SK-N-SH treated with all-trans-retinoic acid at 6 μM for 48 hours (cell line): ENCODE results near the gene CACNA2D3.

Source experiments
- ATAC-seq: fragments of 200-7000 bp; cut with Tn5 transposase; 3 replicates; pipeline ENCODE4 v1.9.1; 2020; ENCODE audit warnings: mild to moderate bottlenecking, moderate library complexity
- ARNTL ChIP-seq: fragments of 450-650 bp; formaldehyde crosslinking; IDR thresholded peaks from 2 replicates; pipeline ENCODE4 v1.5.0; 2020; ENCODE audit warnings: low read depth, mild to moderate bottlenecking, moderate library complexity, borderline replicate concordance
- BACH2 ChIP-seq: fragments of 250-450 bp; sonication (Bioruptor Pico); IDR thresholded peaks from 2 replicates; pipeline ENCODE4 v1.9.0; 2021; ENCODE audit warnings: mild to moderate bottlenecking, borderline replicate concordance
- CSDC2 ChIP-seq: fragments of 250-450 bp; sonication (Bioruptor Pico); IDR thresholded peaks from 2 replicates; pipeline ENCODE4 v1.5.0; 2020; ENCODE audit warnings: mild to moderate bottlenecking, moderate library complexity
- ESRRG ChIP-seq: fragments of 250-450 bp; sonication (Bioruptor Pico); IDR thresholded peaks from 2 replicates; pipeline ENCODE4 v1.6.1; 2021; ENCODE audit warnings: mild to moderate bottlenecking
- GLIS3 ChIP-seq: fragments of 250-450 bp; sonication (Bioruptor Pico); IDR thresholded peaks from 2 replicates; pipeline ENCODE4 v1.5.0; 2020; ENCODE audit warnings: mild to moderate bottlenecking, moderate library complexity
- ISL1 ChIP-seq: fragments of 250-450 bp; sonication (Bioruptor Pico); IDR thresholded peaks from 2 replicates; pipeline ENCODE4 v2.1.2; 2022; ENCODE audit warnings: mild to moderate bottlenecking, moderate library complexity
- OSR1 ChIP-seq: fragments of 250-450 bp; sonication (Bioruptor Pico); IDR thresholded peaks from 2 replicates; pipeline ENCODE4 v1.8.0; 2022; ENCODE audit warnings: moderate library complexity, mild to moderate bottlenecking, inconsistent platforms
- PPARA ChIP-seq: fragments of 250-450 bp; sonication (Bioruptor Pico); IDR thresholded peaks from 2 replicates; pipeline ENCODE4 v1.5.0; 2020; ENCODE audit warnings: mild to moderate bottlenecking, borderline replicate concordance
- RARB ChIP-seq: fragments of 250-450 bp; sonication (Bioruptor Pico); IDR thresholded peaks from 2 replicates; pipeline ENCODE4 v1.8.0; 2021; ENCODE audit warnings: mild to moderate bottlenecking, moderate library complexity
- SNAI2 ChIP-seq: fragments of 250-450 bp; sonication (Bioruptor Pico); IDR thresholded peaks from 2 replicates; pipeline ENCODE4 v1.5.0; 2020; ENCODE audit warnings: mild to moderate bottlenecking, moderate library complexity
- TCF4 ChIP-seq: fragments of 250-450 bp; sonication (Bioruptor Pico); IDR thresholded peaks from 2 replicates; pipeline ENCODE4 v1.8.0; 2021; ENCODE audit warnings: mild to moderate bottlenecking, moderate library complexity, borderline replicate concordance
- TOX ChIP-seq: fragments of 250-450 bp; sonication (Bioruptor Pico); IDR thresholded peaks from 2 replicates; pipeline ENCODE4 v1.8.0; 2021; ENCODE audit warnings: mild to moderate bottlenecking, moderate library complexity, borderline replicate concordance
- ZC3H10 ChIP-seq: fragments of 250-450 bp; sonication (Bioruptor Pico); IDR thresholded peaks from 2 replicates; pipeline ENCODE4 v1.5.1; 2021; ENCODE audit warnings: mild to moderate bottlenecking, moderate library complexity
- ZFP3 ChIP-seq: fragments of 250-450 bp; sonication (Bioruptor Pico); IDR thresholded peaks from 2 replicates; pipeline ENCODE4 v1.5.0; 2020; ENCODE audit warnings: mild to moderate bottlenecking, moderate library complexity
- ZFP30 ChIP-seq: fragments of 450-650 bp; formaldehyde crosslinking; IDR thresholded peaks from 2 replicates; pipeline ENCODE4 v1.5.0; 2022; ENCODE audit warnings: mild to moderate bottlenecking, moderate library complexity
- ZNF565 ChIP-seq: fragments of 450-650 bp; formaldehyde crosslinking; conservative IDR thresholded peaks from 2 replicates; pipeline ENCODE4 v1.5.0; 2020; ENCODE audit warnings: low read depth, mild to moderate bottlenecking, moderate library complexity
- ZNF70 ChIP-seq: fragments of 450-650 bp; formaldehyde crosslinking; IDR thresholded peaks from 2 replicates; pipeline ENCODE4 v1.5.0; 2020; ENCODE audit warnings: mild to moderate bottlenecking, moderate library complexity
- ZNF8 ChIP-seq: fragments of 450-650 bp; formaldehyde crosslinking; IDR thresholded peaks from 2 replicates; pipeline ENCODE4 v1.5.0; 2020; ENCODE audit warnings: mild to moderate bottlenecking, moderate library complexity
- TF ChIP-seq, protein P1 (sequence below): fragments of 250-450 bp; sonication (Bioruptor Pico); IDR thresholded peaks from 2 replicates; pipeline ENCODE4 v1.5.1; 2020; ENCODE audit warnings: low read depth, mild to moderate bottlenecking, moderate library complexity
- TF ChIP-seq, protein P2 (sequence below): fragments of 250-450 bp; sonication (Bioruptor Pico); IDR thresholded peaks from 2 replicates; pipeline ENCODE4 v1.5.0; 2020; ENCODE audit warnings: mild to moderate bottlenecking, moderate library complexity
- TF ChIP-seq, protein P3 (sequence below): fragments of 250-450 bp; sonication (Bioruptor Pico); IDR thresholded peaks from 2 replicates; pipeline ENCODE4 v1.8.0; 2021; ENCODE audit warnings: low read depth, mild to moderate bottlenecking, moderate library complexity, borderline replicate concordance
- TF ChIP-seq, protein P4 (sequence below): fragments of 250-450 bp; sonication (Bioruptor Pico); IDR thresholded peaks from 2 replicates; pipeline ENCODE4 v1.5.1; 2021; ENCODE audit warnings: mild to moderate bottlenecking, moderate library complexity

The CACNA2D3 gene

DNA sequence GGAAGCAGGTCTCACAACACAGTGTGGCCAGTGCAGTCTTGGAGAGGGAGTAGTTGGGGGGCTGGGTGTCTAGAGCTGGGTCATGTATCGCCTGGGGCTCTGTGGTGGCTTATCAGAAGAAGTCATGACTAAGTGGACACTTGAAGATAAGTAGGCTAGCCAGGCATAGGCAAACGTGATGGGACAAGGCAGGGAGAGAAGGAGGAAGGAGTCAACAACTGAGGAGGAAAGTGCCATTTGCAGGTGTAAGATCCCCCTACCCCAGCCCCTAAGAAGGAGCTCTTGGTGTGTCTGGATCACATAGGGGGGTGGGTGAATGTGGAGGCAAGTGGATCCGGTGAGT lies 453.2 kb downstream of the CACNA2D3 start:
- no peak for TF ChIP-seq ISL1
- TF ChIP-seq CSDC2 (CRISPR knock-in tag) = no peak
- no peak for TF ChIP-seq ARNTL
- no peak for TF ChIP-seq ZFP30 (CRISPR knock-in tag)
- TF ChIP-seq SNAI2 = no peak
- TF ChIP-seq OSR1 (CRISPR knock-in tag) = no peak
- TF ChIP-seq ZC3H10 (CRISPR knock-in tag) = no peak
- no peak for TF ChIP-seq ZNF565 (CRISPR knock-in tag)
- TF ChIP-seq PPARA (CRISPR knock-in tag) = no peak
- no peak for TF ChIP-seq GLIS3
- TF ChIP-seq, protein P1, sequence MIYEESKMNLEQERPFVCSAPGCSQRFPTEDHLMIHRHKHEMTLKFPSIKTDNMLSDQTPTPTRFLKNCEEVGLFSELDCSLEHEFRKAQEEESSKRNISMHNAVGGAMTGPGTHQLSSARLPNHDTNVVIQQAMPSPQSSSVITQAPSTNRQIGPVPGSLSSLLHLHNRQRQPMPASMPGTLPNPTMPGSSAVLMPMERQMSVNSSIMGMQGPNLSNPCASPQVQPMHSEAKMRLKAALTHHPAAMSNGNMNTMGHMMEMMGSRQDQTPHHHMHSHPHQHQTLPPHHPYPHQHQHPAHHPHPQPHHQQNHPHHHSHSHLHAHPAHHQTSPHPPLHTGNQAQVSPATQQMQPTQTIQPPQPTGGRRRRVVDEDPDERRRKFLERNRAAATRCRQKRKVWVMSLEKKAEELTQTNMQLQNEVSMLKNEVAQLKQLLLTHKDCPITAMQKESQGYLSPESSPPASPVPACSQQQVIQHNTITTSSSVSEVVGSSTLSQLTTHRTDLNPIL = no peak
- TF ChIP-seq RARB (CRISPR knock-in tag) = no peak
- no peak for TF ChIP-seq ZNF8 (CRISPR knock-in tag)
- no peak for TF ChIP-seq BACH2 (CRISPR knock-in tag)
- no peak for TF ChIP-seq ZFP3 (CRISPR knock-in tag)
- TF ChIP-seq, protein P2, sequence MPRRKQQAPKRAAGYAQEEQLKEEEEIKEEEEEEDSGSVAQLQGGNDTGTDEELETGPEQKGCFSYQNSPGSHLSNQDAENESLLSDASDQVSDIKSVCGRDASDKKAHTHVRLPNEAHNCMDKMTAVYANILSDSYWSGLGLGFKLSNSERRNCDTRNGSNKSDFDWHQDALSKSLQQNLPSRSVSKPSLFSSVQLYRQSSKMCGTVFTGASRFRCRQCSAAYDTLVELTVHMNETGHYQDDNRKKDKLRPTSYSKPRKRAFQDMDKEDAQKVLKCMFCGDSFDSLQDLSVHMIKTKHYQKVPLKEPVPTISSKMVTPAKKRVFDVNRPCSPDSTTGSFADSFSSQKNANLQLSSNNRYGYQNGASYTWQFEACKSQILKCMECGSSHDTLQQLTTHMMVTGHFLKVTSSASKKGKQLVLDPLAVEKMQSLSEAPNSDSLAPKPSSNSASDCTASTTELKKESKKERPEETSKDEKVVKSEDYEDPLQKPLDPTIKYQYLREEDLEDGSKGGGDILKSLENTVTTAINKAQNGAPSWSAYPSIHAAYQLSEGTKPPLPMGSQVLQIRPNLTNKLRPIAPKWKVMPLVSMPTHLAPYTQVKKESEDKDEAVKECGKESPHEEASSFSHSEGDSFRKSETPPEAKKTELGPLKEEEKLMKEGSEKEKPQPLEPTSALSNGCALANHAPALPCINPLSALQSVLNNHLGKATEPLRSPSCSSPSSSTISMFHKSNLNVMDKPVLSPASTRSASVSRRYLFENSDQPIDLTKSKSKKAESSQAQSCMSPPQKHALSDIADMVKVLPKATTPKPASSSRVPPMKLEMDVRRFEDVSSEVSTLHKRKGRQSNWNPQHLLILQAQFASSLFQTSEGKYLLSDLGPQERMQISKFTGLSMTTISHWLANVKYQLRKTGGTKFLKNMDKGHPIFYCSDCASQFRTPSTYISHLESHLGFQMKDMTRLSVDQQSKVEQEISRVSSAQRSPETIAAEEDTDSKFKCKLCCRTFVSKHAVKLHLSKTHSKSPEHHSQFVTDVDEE (CRISPR knock-in tag) = no peak
- TF ChIP-seq, protein P3, sequence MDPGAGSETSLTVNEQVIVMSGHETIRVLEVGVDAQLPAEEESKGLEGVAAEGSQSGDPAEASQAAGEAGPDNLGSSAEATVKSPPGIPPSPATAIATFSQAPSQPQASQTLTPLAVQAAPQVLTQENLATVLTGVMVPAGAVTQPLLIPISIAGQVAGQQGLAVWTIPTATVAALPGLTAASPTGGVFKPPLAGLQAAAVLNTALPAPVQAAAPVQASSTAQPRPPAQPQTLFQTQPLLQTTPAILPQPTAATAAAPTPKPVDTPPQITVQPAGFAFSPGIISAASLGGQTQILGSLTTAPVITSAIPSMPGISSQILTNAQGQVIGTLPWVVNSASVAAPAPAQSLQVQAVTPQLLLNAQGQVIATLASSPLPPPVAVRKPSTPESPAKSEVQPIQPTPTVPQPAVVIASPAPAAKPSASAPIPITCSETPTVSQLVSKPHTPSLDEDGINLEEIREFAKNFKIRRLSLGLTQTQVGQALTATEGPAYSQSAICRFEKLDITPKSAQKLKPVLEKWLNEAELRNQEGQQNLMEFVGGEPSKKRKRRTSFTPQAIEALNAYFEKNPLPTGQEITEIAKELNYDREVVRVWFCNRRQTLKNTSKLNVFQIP (CRISPR knock-in tag) = no peak
- no peak for TF ChIP-seq ESRRG (CRISPR knock-in tag)

DNA sequence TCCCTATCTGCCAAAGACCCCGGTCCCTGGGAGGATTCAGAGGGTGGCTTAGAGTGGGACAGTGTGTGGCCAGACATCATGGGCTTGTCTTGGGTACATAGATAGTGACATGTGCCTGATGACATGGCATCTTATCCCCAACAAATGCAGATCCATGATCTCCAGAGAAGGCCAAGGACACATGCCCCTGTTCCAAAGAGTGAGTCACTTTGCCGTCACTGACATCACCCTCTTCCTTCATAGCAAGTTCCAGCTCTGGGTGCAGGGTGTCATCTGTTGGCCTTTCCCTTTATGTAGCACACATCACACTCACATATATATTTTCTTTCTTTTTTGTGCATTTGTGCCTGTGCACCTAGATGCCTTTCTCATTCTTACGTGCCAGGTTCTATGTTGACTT lies 455.0 kb downstream of the CACNA2D3 start:
- TF ChIP-seq, protein P1 = no peak
- TF ChIP-seq, protein P3 (CRISPR knock-in tag) = no peak
- TF ChIP-seq BACH2 (CRISPR knock-in tag) (no peak), ESRRG (CRISPR knock-in tag) (no peak), ZFP30 (CRISPR knock-in tag) (no peak), ISL1 (no peak), TCF4 (CRISPR knock-in tag) (no peak), OSR1 (CRISPR knock-in tag) (no peak), ZC3H10 (CRISPR knock-in tag) (no peak), GLIS3 (no peak), ZNF565 (CRISPR knock-in tag) (no peak), ZFP3 (CRISPR knock-in tag) (no peak), ZNF70 (CRISPR knock-in tag) (no peak), SNAI2 (no peak), ZNF8 (CRISPR knock-in tag) (no peak), RARB (CRISPR knock-in tag) (no peak), TOX (CRISPR knock-in tag) (no peak), CSDC2 (CRISPR knock-in tag) (no peak), ARNTL (no peak)
- TF ChIP-seq, protein P4, sequence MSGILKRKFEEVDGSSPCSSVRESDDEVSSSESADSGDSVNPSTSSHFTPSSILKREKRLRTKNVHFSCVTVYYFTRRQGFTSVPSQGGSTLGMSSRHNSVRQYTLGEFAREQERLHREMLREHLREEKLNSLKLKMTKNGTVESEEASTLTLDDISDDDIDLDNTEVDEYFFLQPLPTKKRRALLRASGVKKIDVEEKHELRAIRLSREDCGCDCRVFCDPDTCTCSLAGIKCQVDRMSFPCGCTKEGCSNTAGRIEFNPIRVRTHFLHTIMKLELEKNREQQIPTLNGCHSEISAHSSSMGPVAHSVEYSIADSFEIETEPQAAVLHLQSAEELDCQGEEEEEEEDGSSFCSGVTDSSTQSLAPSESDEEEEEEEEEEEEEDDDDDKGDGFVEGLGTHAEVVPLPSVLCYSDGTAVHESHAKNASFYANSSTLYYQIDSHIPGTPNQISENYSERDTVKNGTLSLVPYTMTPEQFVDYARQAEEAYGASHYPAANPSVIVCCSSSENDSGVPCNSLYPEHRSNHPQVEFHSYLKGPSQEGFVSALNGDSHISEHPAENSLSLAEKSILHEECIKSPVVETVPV (CRISPR knock-in tag) = no peak
- no peak for ATAC-seq

More for the DNA sequence above, 453.2 kb downstream of the CACNA2D3 start:
- ATAC-seq = no peak
